MCF 10A (cell line): ENCODE data around the gene B4GALT1. TPM values are rescaled to one million over a fixed set of nuclear protein-coding genes. Genes with fewer than 3 reads are reported as not detected.
A peak's percentile ranks its signal among the peaks of the same experiment; 100 is the strongest.

ENCODE experiments used
- BruUV-seq: library from RNA; stranded (reverse); fragments of 400-500 nt; replicated peaks from 2 replicates; lab custom pipeline; 2021; lab: Mats Ljungman, UMichigan
- CTCF ChIA-PET: fragments of 300-600 bp; sonication (Branson Sonifier 250); formaldehyde crosslinking; extraction: SDS; loops from one replicate; lab custom pipeline; 2021; ENCODE audit warnings: antibody characterized with exemption, inconsistent platforms; lab: Yijun Ruan, JAX
- POLR2A ChIA-PET: fragments of 300-600, 350-650 bp; sonication (Branson Sonifier 250); formaldehyde crosslinking; extraction: SDS; loops from one replicate; lab custom pipeline; 2020; ENCODE audit warnings: antibody characterized with exemption, inconsistent platforms; lab: Yijun Ruan, JAX
- DNase-seq: peaks from one replicate; pipeline ENCODE4 v3.0.0-alpha.2; 2018; ENCODE audit not compliant: unreplicated experiment
- H3K27ac Mint-ChIP-seq: one replicate; pipeline ENCODE4 v1.8.0; 2022; ENCODE audit warnings: mild to moderate bottlenecking, low read depth, mixed read lengths; ENCODE audit not compliant: unreplicated experiment
- H3K27me3 Mint-ChIP-seq: one replicate; pipeline ENCODE4 v1.8.0; 2022; ENCODE audit warnings: mixed read lengths; ENCODE audit not compliant: insufficient read depth, unreplicated experiment
- H3K36me3 Mint-ChIP-seq: one replicate; pipeline ENCODE4 v1.8.0; 2022; ENCODE audit warnings: mild to moderate bottlenecking, moderate library complexity, mixed read lengths; ENCODE audit not compliant: insufficient read depth, unreplicated experiment
- H3K4me1 Mint-ChIP-seq: one replicate; pipeline ENCODE4 v1.8.0; 2022; ENCODE audit warnings: mixed read lengths; ENCODE audit not compliant: insufficient read depth, unreplicated experiment
- H3K4me3 Mint-ChIP-seq: one replicate; pipeline ENCODE4 v1.8.0; 2022; ENCODE audit warnings: mild to moderate bottlenecking, moderate library complexity, mixed read lengths; ENCODE audit not compliant: unreplicated experiment
- H3K9me3 Mint-ChIP-seq: one replicate; pipeline ENCODE4 v1.8.0; 2022; ENCODE audit warnings: mixed read lengths; ENCODE audit not compliant: unreplicated experiment
- intact Hi-C: fragments of 100-400 bp; cut with micrococcal nuclease; formaldehyde crosslinking; loops from 2 replicates; pipeline ENCODE4 v1.14.1; 2022
- total RNA-seq: library from RNA; stranded (reverse); gene quantifications from 2 replicates; pipeline ENCODE4 v1.2.3, GENCODE V29; 2022
- TF ChIP-seq, protein P1 (sequence below): fragments of 200-600 bp; IDR thresholded peaks from one replicate; pipeline ENCODE4 v1.8.0; 2022; ENCODE audit warnings: antibody characterized with exemption, mild to moderate bottlenecking; ENCODE audit not compliant: unreplicated experiment

The B4GALT1 gene
- total RNA-seq, 1 experiment from 2014 or later: 184 TPM

DNA sequence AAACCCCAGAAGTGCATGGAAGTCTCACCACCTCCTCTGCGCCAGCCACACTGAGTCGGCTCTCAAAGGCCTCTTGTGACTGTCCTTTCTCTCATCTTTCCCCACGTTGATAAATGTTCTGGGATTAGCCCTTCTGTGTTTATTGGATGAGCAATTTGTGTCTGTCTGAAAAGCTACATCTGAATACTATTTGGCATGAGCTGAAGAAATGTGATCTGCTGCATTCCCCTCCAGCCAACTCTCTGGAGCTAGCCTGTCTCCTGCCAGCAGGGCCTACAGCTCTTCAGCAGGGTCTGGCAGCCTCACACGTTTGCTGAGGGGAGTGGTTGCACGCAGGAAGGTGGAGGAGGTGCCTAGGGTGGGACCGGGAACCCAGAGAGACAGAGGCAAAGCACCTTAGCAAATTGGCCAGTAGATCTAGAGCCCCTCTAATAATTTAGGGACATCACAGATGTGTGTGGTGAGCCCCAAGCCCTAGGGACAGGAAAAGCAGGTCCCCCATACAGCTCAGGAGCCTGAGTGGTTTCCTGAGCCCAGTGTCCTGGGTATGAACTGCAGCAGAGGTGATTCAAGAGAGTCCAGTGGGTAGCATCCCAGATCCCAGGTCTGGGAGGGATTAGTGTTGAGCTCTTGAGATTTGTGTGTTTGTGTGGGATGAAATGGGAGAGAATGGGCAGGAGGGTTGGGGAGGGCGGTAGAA lies 20.5 kb upstream of the B4GALT1 start:
- no TSS peak for BruUV-seq
- TF ChIP-seq, protein P1, sequence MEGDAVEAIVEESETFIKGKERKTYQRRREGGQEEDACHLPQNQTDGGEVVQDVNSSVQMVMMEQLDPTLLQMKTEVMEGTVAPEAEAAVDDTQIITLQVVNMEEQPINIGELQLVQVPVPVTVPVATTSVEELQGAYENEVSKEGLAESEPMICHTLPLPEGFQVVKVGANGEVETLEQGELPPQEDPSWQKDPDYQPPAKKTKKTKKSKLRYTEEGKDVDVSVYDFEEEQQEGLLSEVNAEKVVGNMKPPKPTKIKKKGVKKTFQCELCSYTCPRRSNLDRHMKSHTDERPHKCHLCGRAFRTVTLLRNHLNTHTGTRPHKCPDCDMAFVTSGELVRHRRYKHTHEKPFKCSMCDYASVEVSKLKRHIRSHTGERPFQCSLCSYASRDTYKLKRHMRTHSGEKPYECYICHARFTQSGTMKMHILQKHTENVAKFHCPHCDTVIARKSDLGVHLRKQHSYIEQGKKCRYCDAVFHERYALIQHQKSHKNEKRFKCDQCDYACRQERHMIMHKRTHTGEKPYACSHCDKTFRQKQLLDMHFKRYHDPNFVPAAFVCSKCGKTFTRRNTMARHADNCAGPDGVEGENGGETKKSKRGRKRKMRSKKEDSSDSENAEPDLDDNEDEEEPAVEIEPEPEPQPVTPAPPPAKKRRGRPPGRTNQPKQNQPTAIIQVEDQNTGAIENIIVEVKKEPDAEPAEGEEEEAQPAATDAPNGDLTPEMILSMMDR: no peak
- H3K27me3 Mint-ChIP-seq: no peaks in the 10 kb centered on the region
- H3K9me3 Mint-ChIP-seq: no peaks in the 10 kb centered on the region
- CTCF ChIA-PET: interaction anchor here (1.5 kb wide), 1 partner anchor 39 kb away, joined by 10 read pairs; no protein-coding TSS in a partner anchor
- H3K36me3 Mint-ChIP-seq: no peaks in the 10 kb centered on the region
- H3K4me3 Mint-ChIP-seq: no peak overlapping the region
- DNase-seq: no peak
- POLR2A ChIA-PET: interaction anchor here (0.6 to 4.6 kb wide), 4 partner anchors 9 to 79 kb away, joined by 3 to 57 read pairs (median 8); partner anchors contain the start of gene B4GALT1
- peaks cover 29% of the 10 kb centered on the region for H3K4me1 Mint-ChIP-seq
- intact Hi-C loops: no loop called here
- no peak overlapping the region for H3K27ac Mint-ChIP-seq

DNA sequence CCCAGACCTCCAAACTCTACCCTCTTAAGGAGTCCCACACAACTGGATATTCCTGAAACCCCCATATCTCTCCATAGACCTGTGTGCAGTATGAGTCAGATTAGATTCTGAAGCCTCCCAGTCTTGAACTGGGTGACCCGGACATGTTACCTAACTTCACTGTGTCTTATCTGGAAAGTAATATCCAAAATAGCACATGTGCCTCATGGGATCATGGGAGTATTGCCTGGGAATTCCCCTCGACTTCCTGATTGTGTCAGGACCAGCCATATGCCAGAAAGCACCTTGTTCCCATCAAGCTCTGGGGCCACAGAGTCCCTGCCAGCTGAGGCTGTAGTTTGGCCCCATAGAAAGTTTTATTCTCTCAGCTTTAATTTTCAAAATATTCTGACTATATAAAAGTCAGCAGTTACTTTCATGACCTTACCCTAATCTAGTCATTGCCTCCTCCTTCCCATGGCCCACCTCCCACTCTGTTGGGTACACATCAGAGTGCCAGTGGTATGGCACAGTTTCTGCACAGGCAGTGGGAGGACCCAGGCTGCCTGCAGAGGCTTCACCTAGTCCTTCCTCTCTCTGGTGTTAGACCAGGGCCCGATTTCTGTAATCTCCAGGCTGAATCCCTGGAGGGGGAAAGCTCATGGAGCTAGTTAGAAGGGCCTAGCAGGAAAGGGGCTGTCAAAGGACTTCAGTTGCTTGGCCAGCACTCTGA lies 19.5 kb upstream of the B4GALT1 start:
- Mint-ChIP-seq H3K27ac (peak overlapping the region; percentile 17), H3K27me3 (no peaks in the 10 kb centered on the region), H3K36me3 (no peaks in the 10 kb centered on the region), H3K4me3 (no peak overlapping the region), H3K4me1 (peaks cover 29% of the 10 kb centered on the region), H3K9me3 (no peaks in the 10 kb centered on the region)
- intact Hi-C loops: no loop called here
- POLR2A ChIA-PET: interaction anchor here (0.9 to 4.6 kb wide), 13 partner anchors 9 to 162 kb away, joined by 3 to 57 read pairs (median 5); partner anchors contain the start of genes B4GALT1, DNAJA1 and SMU1
- TF ChIP-seq, protein P1: no peak
- CTCF ChIA-PET: interaction anchor here (1.0 to 1.5 kb wide), 2 partner anchors 25 to 40 kb away, joined by 3 to 10 read pairs; no protein-coding TSS in a partner anchor
- BruUV-seq: no TSS peak
- peak; percentile 71 for DNase-seq

DNA sequence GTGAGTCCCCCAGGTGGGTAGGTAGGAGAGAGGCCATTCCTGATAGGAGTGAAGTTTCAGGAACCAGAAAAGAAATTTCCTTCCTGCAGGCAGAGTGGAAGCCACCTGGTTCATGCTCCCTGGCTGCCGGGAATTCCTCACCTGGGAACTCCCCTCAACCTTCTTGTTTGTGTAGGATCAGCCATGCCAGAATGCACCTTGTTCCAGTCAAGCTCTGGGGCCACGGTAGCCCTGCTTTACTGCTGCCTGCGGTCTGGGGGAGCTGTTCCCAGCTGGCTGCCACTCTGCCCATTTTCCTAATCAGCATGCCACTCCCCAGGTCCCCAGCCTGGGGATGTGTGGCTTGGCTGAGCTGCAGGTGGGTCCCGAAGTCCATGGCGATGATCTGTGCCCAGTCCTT lies 18.7 kb upstream of the B4GALT1 start:
- no peak overlapping the region for H3K4me3 Mint-ChIP-seq
- BruUV-seq: no TSS peak
- ChIA-PET CTCF (interaction anchor here (0.7 to 1.0 kb wide), 2 partner anchors 26 to 42 kb away, joined by 3 read pairs; no protein-coding TSS in a partner anchor), POLR2A (interaction anchor here (0.9 to 4.6 kb wide), 12 partner anchors 9 to 110 kb away, joined by 3 to 57 read pairs (median 5); partner anchors contain the start of genes B4GALT1 and SMU1)
- TF ChIP-seq, protein P1: no peak
- H3K4me1 Mint-ChIP-seq: peaks cover 35% of the 10 kb centered on the region
- no peaks in the 10 kb centered on the region for H3K36me3 Mint-ChIP-seq
- peak overlapping the region; percentile 17 for H3K27ac Mint-ChIP-seq
- intact Hi-C loops: no loop called here
- H3K9me3 Mint-ChIP-seq: no peaks in the 10 kb centered on the region
- DNase-seq: no peak
- H3K27me3 Mint-ChIP-seq: no peaks in the 10 kb centered on the region

DNA sequence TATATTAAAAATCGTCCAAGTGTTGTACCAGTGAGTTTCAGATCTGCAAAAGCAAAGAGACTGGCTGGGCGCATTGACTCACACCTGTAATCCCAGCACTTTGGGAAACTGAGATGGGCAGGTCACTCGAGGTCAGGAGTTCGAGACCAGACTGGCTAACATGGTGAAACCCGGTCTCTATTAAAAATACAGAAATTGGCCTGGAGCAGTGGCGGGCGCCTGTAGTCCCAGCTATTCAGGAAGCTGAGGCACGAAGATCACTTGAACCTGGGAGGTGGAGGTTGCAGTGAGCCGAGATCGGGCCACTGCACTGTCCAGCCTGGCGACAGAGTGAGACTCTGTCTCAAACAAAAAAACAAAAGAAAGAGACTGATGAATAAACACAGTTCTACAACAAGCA lies 18.3 kb upstream of the B4GALT1 start:
- no TSS peak for BruUV-seq
- ChIA-PET CTCF (interaction anchor here (0.7 kb wide), 1 partner anchor 43 kb away, joined by 3 read pairs; no protein-coding TSS in a partner anchor), POLR2A (interaction anchor here (0.8 to 4.6 kb wide), 14 partner anchors 9 to 109 kb away, joined by 3 to 57 read pairs (median 4); partner anchors contain the start of genes B4GALT1 and SMU1)
- H3K27ac Mint-ChIP-seq: peak overlapping the region; percentile 17
- TF ChIP-seq, protein P1: no peak
- H3K9me3 Mint-ChIP-seq: no peaks in the 10 kb centered on the region
- H3K36me3 Mint-ChIP-seq: no peaks in the 10 kb centered on the region
- no peak for DNase-seq
- H3K4me3 Mint-ChIP-seq: peak overlapping the region; percentile 12
- peaks cover 35% of the 10 kb centered on the region for H3K4me1 Mint-ChIP-seq
- intact Hi-C loops: no loop called here
- H3K27me3 Mint-ChIP-seq: no peaks in the 10 kb centered on the region
